Upper lobe of right lung (tissue), 1 donor: ENCODE results near the gene C1S. TPM values are rescaled to one million over a fixed set of nuclear protein-coding genes. Genes with fewer than 3 reads are reported as not detected.

ENCODE experiments used
- ATAC-seq: fragments of 200-7000 bp; cut with Tn5 transposase; one replicate; pipeline ENCODE4 v1.9.1; 2020; ENCODE audit warnings: mild to moderate bottlenecking, moderate library complexity
- DNase-seq: peaks from one replicate; pipeline ENCODE4 v3.0.0-alpha.2; 2020
- H3K27ac ChIP-seq: fragments of 200-600 bp; one replicate; pipeline ENCODE4 v1.8.0; 2022
- H3K27me3 ChIP-seq: fragments of 200-600 bp; one replicate; pipeline ENCODE4 v1.8.0; 2022; ENCODE audit warnings: mild to moderate bottlenecking
- H3K36me3 ChIP-seq: fragments of 200-600 bp; one replicate; pipeline ENCODE4 v1.8.0; 2022
- H3K4me1 ChIP-seq: fragments of 200-600 bp; one replicate; pipeline ENCODE4 v1.8.0; 2022
- H3K4me3 ChIP-seq: fragments of 200-600 bp; one replicate; pipeline ENCODE4 v1.8.0; 2022; ENCODE audit warnings: mild to moderate bottlenecking
- H3K9me3 ChIP-seq: fragments of 200-600 bp; one replicate; pipeline ENCODE4 v1.8.0; 2022
- intact Hi-C: fragments of 100-400 bp; cut with DNase I; formaldehyde crosslinking; loops from one replicate; pipeline ENCODE4 v1.11.0; 2022
- total RNA-seq: library from RNA; stranded (reverse); fragmentation: NEBNext Ultra II Directional; extraction: Animal tissue kit (Norgen Biotek cat#: 25700); gene quantifications from one replicate; pipeline ENCODE4 v1.2.1, GENCODE V29; 2021
- TF ChIP-seq, protein P1 (sequence below): fragments of 200-600 bp; IDR thresholded peaks from one replicate; pipeline ENCODE4 v1.8.0; 2022; ENCODE audit warnings: antibody characterized with exemption
- donor health status: DM: no; HTN: yes; CAD: no; lungs with severe emphysema.

C1S gene
- total RNA-seq, 1 donor from 2014 or later: 321 TPM

DNA sequence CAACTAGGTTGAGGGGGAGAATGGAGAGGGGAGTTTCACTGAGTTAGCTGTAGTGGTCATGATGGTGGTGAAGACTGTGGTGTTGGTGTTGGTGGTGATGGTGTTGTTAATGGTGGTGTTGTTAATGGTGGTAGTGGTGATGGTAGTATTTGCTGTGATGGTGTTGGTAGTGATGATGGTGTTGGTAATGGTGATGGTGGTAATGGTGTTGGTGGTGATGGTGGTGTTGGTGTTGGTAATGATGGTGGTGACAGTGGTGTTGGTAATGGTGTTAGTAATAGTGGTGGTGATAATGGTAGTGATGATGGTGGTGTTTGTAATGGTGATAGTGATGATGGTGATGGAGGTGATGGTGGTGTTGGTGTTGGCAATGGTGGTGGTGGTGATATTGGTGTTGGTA is 22.6 kb downstream of the C1S start:
- H3K4me3 ChIP-seq: no peak overlapping the region
- TF ChIP-seq, protein P1, sequence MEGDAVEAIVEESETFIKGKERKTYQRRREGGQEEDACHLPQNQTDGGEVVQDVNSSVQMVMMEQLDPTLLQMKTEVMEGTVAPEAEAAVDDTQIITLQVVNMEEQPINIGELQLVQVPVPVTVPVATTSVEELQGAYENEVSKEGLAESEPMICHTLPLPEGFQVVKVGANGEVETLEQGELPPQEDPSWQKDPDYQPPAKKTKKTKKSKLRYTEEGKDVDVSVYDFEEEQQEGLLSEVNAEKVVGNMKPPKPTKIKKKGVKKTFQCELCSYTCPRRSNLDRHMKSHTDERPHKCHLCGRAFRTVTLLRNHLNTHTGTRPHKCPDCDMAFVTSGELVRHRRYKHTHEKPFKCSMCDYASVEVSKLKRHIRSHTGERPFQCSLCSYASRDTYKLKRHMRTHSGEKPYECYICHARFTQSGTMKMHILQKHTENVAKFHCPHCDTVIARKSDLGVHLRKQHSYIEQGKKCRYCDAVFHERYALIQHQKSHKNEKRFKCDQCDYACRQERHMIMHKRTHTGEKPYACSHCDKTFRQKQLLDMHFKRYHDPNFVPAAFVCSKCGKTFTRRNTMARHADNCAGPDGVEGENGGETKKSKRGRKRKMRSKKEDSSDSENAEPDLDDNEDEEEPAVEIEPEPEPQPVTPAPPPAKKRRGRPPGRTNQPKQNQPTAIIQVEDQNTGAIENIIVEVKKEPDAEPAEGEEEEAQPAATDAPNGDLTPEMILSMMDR: no peak
- DNase-seq (no peak), ATAC-seq (no peak)
- no peaks in the 10 kb centered on the region for H3K27me3 ChIP-seq
- peaks cover 12% of the 10 kb centered on the region for H3K4me1 ChIP-seq
- H3K27ac ChIP-seq: no peak overlapping the region
- H3K36me3 ChIP-seq: peaks cover 31% of the 10 kb centered on the region
- intact Hi-C loops: no loop called here
- no peaks in the 10 kb centered on the region for H3K9me3 ChIP-seq

DNA sequence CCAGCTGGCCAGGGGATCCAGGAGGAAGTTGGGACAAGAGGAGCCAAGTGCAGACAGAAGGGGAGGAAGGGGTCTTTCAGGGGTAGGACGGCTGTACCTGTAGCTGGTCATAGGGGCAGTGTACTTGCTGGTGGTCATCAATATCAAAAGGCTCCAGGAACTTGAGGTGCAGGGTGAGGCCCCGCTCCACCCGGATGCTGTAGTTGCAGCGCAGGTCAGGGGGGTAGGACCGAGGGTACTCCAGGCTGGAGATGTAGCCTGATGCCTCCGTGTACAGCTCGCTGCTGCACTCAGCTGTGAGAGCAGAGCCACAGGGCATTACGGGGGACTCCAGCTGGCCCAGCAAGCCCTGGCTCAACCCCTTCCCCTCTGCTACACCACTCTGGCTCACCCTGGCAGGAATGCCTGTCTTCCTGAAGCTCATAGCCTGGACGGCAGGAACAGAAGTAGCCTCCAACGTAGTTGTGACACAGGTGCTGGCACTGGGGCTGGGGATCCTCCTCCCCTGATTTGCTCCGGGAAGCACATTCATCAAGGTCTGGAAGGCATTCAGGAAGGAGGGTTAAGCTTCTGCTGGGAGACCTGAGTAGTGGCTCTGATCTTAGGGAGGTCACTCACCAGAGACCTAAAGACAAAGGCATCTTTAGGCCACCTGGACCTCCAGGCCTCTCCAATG is 28.8 kb downstream of the C1S start:
- TF ChIP-seq, protein P1: no peak
- H3K4me1 ChIP-seq: peaks cover 33% of the 10 kb centered on the region
- no peaks in the 10 kb centered on the region for H3K27me3 ChIP-seq
- DNase-seq: no peak
- no peak for ATAC-seq
- H3K4me3 ChIP-seq: no peak overlapping the region
- H3K9me3 ChIP-seq: no peaks in the 10 kb centered on the region
- H3K27ac ChIP-seq: peak overlapping the region; percentile 80
- intact Hi-C loops: no loop called here
- H3K36me3 ChIP-seq: peaks cover 26% of the 10 kb centered on the region

DNA sequence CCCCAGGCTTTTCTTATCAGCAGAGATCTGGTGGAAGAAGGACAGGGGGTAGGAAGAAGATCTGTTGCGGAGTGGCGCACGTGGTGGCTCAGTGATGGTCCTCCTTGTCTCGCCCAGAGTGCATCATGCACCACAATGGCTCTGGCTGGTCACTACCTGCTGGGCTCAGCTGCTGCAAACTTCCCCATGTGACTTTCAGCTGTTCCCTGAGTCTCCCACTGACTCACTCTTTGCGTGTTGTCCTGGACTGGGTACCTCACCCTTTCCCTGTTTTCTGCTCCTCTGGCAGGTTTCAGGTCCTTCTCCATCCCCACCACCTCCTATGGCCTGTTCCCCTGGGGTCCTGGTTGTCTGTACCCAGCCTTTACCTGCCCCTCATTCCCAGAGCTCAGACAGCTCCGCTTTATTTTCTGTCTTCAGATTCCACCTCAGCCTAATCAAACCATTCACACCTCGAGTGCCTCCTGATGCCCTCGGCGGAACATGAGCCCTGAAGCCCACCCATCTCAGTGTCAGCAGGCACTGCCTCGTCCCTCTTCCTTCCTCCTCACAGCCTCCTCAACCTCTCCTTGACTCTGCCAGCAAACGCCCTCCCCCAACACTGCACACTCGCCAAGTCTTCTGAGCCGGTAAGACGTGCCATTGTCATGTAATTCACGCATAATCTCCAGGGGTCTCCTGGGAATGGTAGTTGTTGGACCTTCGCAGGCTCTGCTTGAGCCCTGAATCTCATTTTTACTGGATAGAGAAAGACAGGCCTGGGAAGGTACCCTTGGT is 29.9 kb downstream of the C1S start:
- no peaks in the 10 kb centered on the region for H3K9me3 ChIP-seq
- peaks cover 26% of the 10 kb centered on the region for H3K36me3 ChIP-seq
- no peaks in the 10 kb centered on the region for H3K27me3 ChIP-seq
- intact Hi-C loops: no loop called here
- TF ChIP-seq, protein P1: no peak
- H3K4me1 ChIP-seq: peaks cover 37% of the 10 kb centered on the region
- peak overlapping the region; percentile 80 for H3K27ac ChIP-seq
- ATAC-seq: no peak
- peak overlapping the region; percentile 65 for H3K4me3 ChIP-seq
- DNase-seq: no peak

DNA sequence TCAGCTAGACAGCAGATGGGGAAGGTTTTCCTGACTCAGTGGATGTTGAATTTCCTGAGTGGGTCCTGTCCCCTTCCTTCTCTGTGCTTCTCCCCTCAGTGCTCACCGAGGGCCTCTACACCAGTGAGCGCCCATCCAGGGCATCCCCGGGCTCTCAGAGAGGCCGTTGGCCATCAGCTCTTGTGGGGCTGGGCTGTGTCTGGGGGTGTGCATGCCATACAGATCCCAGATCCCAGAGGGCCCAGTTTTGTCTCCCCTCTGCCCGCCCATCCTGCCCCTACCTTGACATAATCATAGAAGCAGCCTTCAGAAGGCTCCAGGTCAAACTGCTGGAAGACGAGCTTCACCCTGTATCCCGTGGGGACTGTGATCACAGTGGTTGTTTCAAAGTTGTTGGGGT is 30.7 kb downstream of the C1S start:
- H3K27ac ChIP-seq: peak overlapping the region; percentile 80

DNA sequence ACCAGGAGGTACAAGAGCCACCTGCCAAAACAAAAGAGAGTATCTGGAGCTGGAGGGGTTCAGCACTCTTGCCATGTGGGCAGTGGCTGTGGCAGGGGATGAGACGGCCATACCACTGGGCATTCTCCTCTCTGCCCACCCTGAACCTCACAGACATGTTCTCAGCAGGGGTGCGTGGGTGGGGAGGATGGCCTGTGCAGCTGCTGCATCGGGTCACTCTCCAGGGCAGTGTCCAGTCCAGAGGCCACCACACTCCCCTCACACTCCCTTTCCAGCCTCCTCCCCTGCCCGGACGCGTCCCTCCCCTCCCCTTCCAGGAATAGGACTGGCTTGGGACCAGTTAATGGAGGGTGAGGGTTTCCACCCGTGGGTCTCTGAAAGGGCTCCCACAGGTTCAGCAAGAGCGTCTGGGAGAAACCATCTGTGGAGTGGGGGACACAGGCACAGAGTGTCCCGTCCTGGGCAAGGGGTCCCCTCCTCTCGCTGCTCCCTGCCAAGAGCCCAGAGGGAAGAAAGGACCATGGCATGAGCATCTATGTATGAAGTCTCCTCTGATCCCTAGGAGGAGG is 31.2 kb downstream of the C1S start:
- intact Hi-C loops: no loop called here
- H3K27me3 ChIP-seq: no peaks in the 10 kb centered on the region
- ATAC-seq: peak; percentile 57

More for the DNA sequence above, 30.7 kb downstream of the C1S start:
- peak; percentile 49 for DNase-seq
- Histone ChIP-seq H3K36me3 (peaks cover 26% of the 10 kb centered on the region), H3K4me3 (peak overlapping the region; percentile 65), H3K9me3 (no peaks in the 10 kb centered on the region), H3K4me1 (peaks cover 37% of the 10 kb centered on the region), H3K27me3 (no peaks in the 10 kb centered on the region)
- TF ChIP-seq, protein P1: no peak
- ATAC-seq: no peak
- intact Hi-C loops: no loop called here

More for the DNA sequence above, 31.2 kb downstream of the C1S start:
- H3K4me3 ChIP-seq: peak overlapping the region; percentile 65
- H3K9me3 ChIP-seq: no peaks in the 10 kb centered on the region
- peaks cover 37% of the 10 kb centered on the region for H3K4me1 ChIP-seq
- H3K27ac ChIP-seq: peak overlapping the region; percentile 80
- peak; percentile 68 for DNase-seq
- peaks cover 24% of the 10 kb centered on the region for H3K36me3 ChIP-seq
- TF ChIP-seq, protein P1: no peak
